HepG2 (cell line): Measurements from ENCODE around the gene NFATC4. TPM values are rescaled to one million over a fixed set of nuclear protein-coding genes. Genes with fewer than 3 reads are reported as not detected.

Source experiments
- CCAR2 ChIP-seq: fragments of 200-400 bp; formaldehyde crosslinking; optimal IDR thresholded peaks from 2 replicates; pipeline ENCODE3; 2018; ENCODE audit warnings: low read depth, mild to moderate bottlenecking, low read length, moderate library complexity
- FLYWCH1 ChIP-seq: sonication (generic); formaldehyde crosslinking; IDR thresholded peaks from 2 replicates; pipeline ENCODE4 v1.8.1; 2023; ENCODE audit warnings: mild to moderate bottlenecking, missing genetic modification reagents
- FOXA1 ChIP-seq, 2 experiments: fragments of 450-650 bp in 1 of 2; sonication (generic) in 1 of 2; formaldehyde crosslinking in 1 of 2; IDR thresholded peaks; 2 replicates each; pipeline versions ENCODE4 v1.4.0 to v1.6.1; 2016 to 2020; ENCODE audit warnings: missing genetic modification reagents in 1 of 2
- FOXO1 ChIP-seq: sonication (generic); formaldehyde crosslinking; IDR thresholded peaks from 2 replicates; pipeline ENCODE4 v1.4.0; 2020; ENCODE audit warnings: missing genetic modification reagents
- JUN ChIP-seq: sonication (generic); formaldehyde crosslinking; IDR thresholded peaks from 2 replicates; pipeline ENCODE4 v1.4.0; 2020; ENCODE audit warnings: mild to moderate bottlenecking, missing genetic modification reagents
- KDM4B ChIP-seq: sonication (generic); formaldehyde crosslinking; IDR thresholded peaks from 2 replicates; pipeline ENCODE4 v1.4.0; 2020; ENCODE audit warnings: missing genetic modification reagents
- KLF15 ChIP-seq: sonication (generic); formaldehyde crosslinking; IDR thresholded peaks from 2 replicates; pipeline ENCODE4 v1.8.1; 2023; ENCODE audit warnings: borderline replicate concordance, mild to moderate bottlenecking, inconsistent platforms, missing genetic modification reagents, mixed read lengths
- MTF1 ChIP-seq: sonication (generic); formaldehyde crosslinking; IDR thresholded peaks from 2 replicates; pipeline ENCODE4 v1.5.0; 2020; ENCODE audit warnings: missing genetic modification reagents
- NR2F2 ChIP-seq: IDR thresholded peaks from 2 replicates; pipeline ENCODE4 v1.6.1; 2012; ENCODE audit warnings: low read depth, inconsistent platforms, borderline replicate concordance
- PHF5A ChIP-seq: IDR thresholded peaks from one replicate; pipeline ENCODE4 v1.6.1; 2018; ENCODE audit warnings: low read depth, missing genetic modification reagents; ENCODE audit not compliant: unreplicated experiment
- RARG ChIP-seq: sonication (generic); formaldehyde crosslinking; IDR thresholded peaks from 2 replicates; pipeline ENCODE4 v1.4.0; 2020; ENCODE audit warnings: low read depth, mild to moderate bottlenecking, missing genetic modification reagents
- REPIN1 ChIP-seq: sonication (generic); formaldehyde crosslinking; IDR thresholded peaks from 2 replicates; pipeline ENCODE4 v1.8.0; 2022; ENCODE audit warnings: missing genetic modification reagents, low read depth, mild to moderate bottlenecking, borderline replicate concordance
- SETDB1 ChIP-seq: sonication (generic); formaldehyde crosslinking; IDR thresholded peaks from 2 replicates; pipeline ENCODE4 v1.5.1; 2020; ENCODE audit warnings: missing genetic modification reagents, mild to moderate bottlenecking, borderline replicate concordance
- SP1 ChIP-seq, 2 experiments: fragments of 450-650 bp in 1 of 2; sonication (generic) in 1 of 2; formaldehyde crosslinking in 1 of 2; IDR thresholded peaks; 2 replicates each; pipeline versions ENCODE4 v1.4.0 to v1.6.1; 2016 to 2020; ENCODE audit warnings: missing genetic modification reagents in 1 of 2
- TP53 ChIP-seq: sonication (generic); formaldehyde crosslinking; conservative IDR thresholded peaks from 2 replicates; pipeline ENCODE4 v1.4.0; 2020; ENCODE audit warnings: missing genetic modification reagents
- ZBTB43 ChIP-seq: sonication (generic); formaldehyde crosslinking; conservative IDR thresholded peaks from 2 replicates; pipeline ENCODE4 v1.4.0; 2020; ENCODE audit warnings: missing genetic modification reagents
- ZFP91 ChIP-seq: sonication (generic); formaldehyde crosslinking; IDR thresholded peaks from 2 replicates; pipeline ENCODE4 v1.9.0; 2022; ENCODE audit warnings: missing genetic modification reagents, mild to moderate bottlenecking, borderline replicate concordance
- ZFY ChIP-seq: sonication (generic); formaldehyde crosslinking; IDR thresholded peaks from 2 replicates; pipeline ENCODE4 v1.4.0; 2020; ENCODE audit warnings: missing genetic modification reagents
- ZNF30 ChIP-seq: sonication (generic); formaldehyde crosslinking; IDR thresholded peaks from 2 replicates; pipeline ENCODE4 v1.5.0; 2020; ENCODE audit warnings: mild to moderate bottlenecking, missing genetic modification reagents
- ZNF513 ChIP-seq: sonication (generic); formaldehyde crosslinking; conservative IDR thresholded peaks from 2 replicates; pipeline ENCODE4 v1.5.0; 2020; ENCODE audit warnings: missing genetic modification reagents
- ZNF567 ChIP-seq: sonication (generic); formaldehyde crosslinking; IDR thresholded peaks from 2 replicates; pipeline ENCODE4 v1.8.1; 2023; ENCODE audit warnings: mild to moderate bottlenecking, missing genetic modification reagents, borderline replicate concordance
- ZNF576 ChIP-seq: sonication (generic); formaldehyde crosslinking; IDR thresholded peaks from 2 replicates; pipeline ENCODE4 v1.4.0; 2020; ENCODE audit warnings: mild to moderate bottlenecking, missing genetic modification reagents
- ZNF740 ChIP-seq: sonication (generic); formaldehyde crosslinking; IDR thresholded peaks from 2 replicates; pipeline ENCODE4 v1.4.0; 2020; ENCODE audit warnings: missing genetic modification reagents
- polyA plus RNA-seq, 8 experiments: library from polyadenylated mRNA; depleted of rRNA in 3 of 8; stranded (reverse) in 7 of 8; unstranded in 1 of 8; fragments of >200 nt; fragmentation: Illumina TruSeq in 4 of 8; extraction: Trizol in 4 of 8; gene quantifications; 2 replicates each; pipeline versions ENCODE4 v1.2.1 to v1.2.3, GENCODE V29; 2011 to 2016; ENCODE audit warnings: low read depth in 4 of 8, missing spikeins in 1 of 8, mixed read lengths in 1 of 8; ENCODE audit not compliant: insufficient read depth in 1 of 8
- total RNA-seq, 5 experiments: library from RNA; depleted of rRNA; stranded (reverse); fragments of >200 nt; fragmentation: Illumina TruSeq; extraction: Trizol; gene quantifications; 2 replicates each; pipeline ENCODE4 v1.2.3, GENCODE V29; 2016; ENCODE audit warnings: low read depth in 1 of 5

Gene NFATC4
- total and polyA plus RNA-seq, 2 of the 13 experiments (the other 11 are each of a cell fraction or from before 2014, with no cell fraction given): 0.04 to 0.15 TPM

- TF ChIP-seq ZNF740 (CRISPR knock-in tag): no peak
- TF ChIP-seq ZBTB43 (CRISPR knock-in tag): no peak
- TF ChIP-seq ZNF30 (CRISPR knock-in tag): no peak
- 0 out of 2 replicates have a peak, but pooled peaks have one; percentile 86 for TF ChIP-seq ZNF567 (CRISPR knock-in tag)
- no peak for TF ChIP-seq FOXO1 (CRISPR knock-in tag)
- no peak for TF ChIP-seq FOXA1 (IDR thresholded peaks at IDR 0.05)
- TF ChIP-seq FOXA1 (CRISPR knock-in tag; IDR thresholded peaks at IDR 0.05): no peak
- TF ChIP-seq ZFP91: no peak
- TF ChIP-seq ZFY (CRISPR knock-in tag): peak; percentile 46
- no peak for TF ChIP-seq KDM4B
- no peak for TF ChIP-seq NR2F2
- no peak for TF ChIP-seq REPIN1 (CRISPR knock-in tag)
- no peak for TF ChIP-seq PHF5A (CRISPR knock-in tag)
- no peak for TF ChIP-seq SP1 (IDR thresholded peaks at IDR 0.05)
- no peak for TF ChIP-seq SP1 (CRISPR knock-in tag; IDR thresholded peaks at IDR 0.05)
- TF ChIP-seq SETDB1 (CRISPR knock-in tag): no peak
- no peak; the same call in 1 of the 2 replicates for TF ChIP-seq JUN
- TF ChIP-seq ZNF576 (CRISPR knock-in tag): no peak
- no peak for TF ChIP-seq TP53 (CRISPR knock-in tag)
- TF ChIP-seq FLYWCH1 (CRISPR knock-in tag): no peak
- no peak for TF ChIP-seq KLF15 (CRISPR knock-in tag)
- no peak for TF ChIP-seq ZNF513 (CRISPR knock-in tag)
- no peak for TF ChIP-seq MTF1 (CRISPR knock-in tag)
- TF ChIP-seq CCAR2: no peak
- TF ChIP-seq RARG: no peak
These were observed 59.8 kb downstream of the NFATC4 start (continued) for GRCh38 chr14:24427537-24428508.
